CD4-positive, alpha-beta T cell treated with Interleukin-10 for 1 hour (primary cell): Measurements from ENCODE around the gene TIRAP.
A peak's percentile ranks its signal among the peaks of the same experiment; 100 is the strongest.

Source experiments
- DNase-seq: peaks from one replicate; pipeline ENCODE4 v3.0.0-alpha.2; 2020

TIRAP gene

DNA sequence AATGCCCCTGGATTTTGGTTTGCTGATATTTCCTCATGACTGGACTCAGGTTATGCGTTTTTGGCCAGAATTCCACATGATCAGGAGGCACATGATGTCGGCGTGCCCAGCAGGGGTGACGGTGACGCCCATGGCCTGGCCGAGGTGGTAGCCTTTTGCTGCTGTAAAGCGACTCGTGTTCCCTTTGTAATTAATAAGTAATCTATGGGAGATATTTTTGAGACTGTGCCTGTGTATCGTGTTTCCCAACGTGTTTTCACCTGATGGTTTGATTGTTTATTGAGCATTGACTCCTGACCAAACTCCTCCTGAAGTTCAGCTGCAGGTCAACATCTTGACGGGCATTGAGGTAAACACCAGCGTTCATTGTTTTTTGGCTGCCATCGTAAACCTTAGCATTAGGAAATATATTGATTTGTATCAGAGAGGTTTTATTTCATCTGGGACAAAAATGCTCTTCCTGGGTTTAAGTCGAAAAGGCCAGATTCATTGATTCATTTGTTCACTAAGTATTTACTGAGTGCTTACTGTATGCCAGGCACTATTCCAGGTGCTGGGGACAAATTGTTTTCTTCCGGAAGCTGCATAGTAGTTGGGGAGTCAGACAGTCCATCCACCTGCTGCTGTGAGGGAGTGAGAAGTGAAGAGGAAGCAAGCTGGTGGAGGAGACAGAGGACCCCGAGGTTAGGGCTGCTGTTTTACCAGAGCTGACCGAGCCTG is 44.5 kb downstream of the TIRAP start:
- DNase-seq = no peak

DNA sequence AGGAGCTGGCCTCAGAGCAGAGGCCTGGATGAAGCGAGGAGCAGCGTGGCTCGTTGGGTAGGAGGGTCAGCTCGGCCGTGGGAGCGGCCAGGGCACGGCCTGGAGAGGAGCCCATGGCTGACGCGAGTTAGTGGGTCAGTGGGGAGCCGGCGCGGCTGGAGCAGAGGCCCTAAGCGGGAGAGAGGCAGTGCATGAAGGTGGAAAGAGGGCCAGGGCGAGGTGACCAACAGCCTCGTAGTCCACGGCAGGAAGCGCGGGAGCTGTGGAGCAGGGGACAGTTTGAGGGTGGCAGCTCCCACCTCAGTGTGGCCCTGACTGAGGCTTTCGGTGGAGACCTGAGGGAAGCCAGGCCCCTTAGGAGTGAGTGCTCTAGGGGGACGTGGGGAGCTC is 45.1 kb downstream of the TIRAP start:
- no peak for DNase-seq

DNA sequence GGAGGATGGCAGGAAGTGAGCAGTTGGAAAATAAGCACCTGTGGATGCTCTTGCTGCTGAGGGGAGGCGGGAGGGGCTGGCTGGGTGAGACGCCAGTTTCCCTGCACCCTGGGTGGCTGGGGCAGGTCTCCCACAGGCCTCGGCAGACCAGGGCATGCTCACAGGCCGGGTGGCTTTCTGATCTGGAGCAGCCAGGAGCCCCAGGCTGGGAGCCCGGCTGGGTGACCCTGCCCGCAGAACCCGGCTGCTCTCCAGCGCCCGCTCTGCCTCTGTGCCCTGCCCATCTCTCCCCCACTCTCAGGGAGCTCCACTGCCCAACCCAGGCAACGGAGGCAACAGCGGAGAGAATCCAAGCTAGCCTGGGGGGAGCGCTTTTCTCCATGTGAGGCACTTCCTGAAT is 45.6 kb downstream of the TIRAP start:
- no peak for DNase-seq

DNA sequence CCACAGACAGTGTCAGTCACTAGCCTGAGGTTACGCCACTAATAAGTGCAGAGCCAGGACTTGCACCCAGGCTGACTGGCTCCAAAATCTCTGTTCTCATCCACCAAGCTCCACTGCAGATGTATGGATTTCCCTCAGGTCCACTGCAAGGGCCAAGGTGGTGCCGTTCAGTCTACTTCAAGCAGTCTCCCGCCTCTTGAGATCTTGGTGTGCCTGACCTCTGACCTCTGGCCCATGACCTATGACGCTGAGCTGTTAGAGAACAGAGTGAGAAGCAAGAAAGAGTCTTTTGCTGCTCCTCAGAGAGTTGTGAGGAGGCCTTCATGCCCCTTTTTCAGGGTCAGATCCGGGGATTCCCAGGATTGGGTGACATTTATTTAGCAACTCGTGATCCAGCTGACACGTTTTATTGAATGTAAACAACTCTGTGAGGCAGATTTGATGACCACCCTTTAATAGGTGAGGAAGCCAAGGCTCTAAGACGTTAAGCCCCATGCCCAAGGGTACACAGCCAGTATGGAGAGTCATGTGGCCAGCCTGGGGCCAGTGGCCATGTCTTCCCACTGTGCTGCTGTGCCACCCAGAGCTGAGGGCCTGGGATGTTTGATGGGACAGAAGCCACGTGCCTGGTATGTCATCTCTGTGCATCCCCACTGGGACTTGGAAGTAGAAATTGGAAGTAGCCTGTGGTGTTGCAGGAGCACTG is 46.2 kb downstream of the TIRAP start:
- DNase-seq = no peak

DNA sequence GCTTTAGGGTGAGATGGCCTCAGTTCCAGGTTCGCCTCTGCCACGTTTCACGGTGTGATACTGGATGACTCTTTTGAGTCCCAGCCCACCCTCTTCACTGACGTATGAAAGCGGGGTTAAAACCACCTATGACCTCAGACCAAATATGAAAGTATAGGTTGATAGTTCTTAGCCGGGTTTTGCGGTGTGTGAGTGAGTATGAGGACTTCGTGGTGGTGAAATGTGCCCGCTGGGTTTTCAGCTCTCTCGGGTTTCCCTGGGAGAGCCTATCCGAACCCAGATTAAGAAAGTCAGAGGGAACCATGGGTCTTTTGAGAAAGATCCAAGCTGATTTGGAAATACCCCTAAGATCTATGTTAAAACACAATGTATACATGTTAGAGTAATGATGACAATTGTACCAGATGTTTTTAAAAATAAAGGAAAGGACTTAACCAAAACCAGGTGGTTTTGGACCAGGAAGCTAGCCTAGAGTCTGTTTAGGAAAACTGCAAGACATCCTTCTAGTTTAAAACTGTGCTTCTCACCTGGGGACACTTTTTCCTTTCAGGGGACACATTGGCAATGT is 46.8 kb downstream of the TIRAP start:
- DNase-seq = peak; percentile 31

DNA sequence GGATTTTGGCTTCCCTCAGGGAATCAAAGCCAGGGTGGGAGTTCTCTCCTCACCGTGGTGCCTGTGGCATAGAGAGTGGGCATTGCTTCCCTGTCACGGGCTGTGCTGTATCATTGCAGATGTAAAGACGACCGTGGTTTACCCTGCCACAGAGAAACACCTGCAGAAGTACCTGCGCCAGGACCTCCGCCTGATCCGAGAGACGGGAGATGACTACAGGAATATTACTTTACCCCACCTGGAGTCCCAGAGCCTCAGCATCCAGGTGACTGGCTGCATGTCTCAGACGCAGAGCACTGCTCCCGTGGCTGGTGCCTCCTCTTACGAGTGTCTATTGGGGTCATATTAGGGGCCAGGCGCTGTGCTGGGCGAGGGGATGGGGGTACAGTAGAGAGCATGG is 48.4 kb downstream of the TIRAP start:
- DNase-seq = no peak

DNA sequence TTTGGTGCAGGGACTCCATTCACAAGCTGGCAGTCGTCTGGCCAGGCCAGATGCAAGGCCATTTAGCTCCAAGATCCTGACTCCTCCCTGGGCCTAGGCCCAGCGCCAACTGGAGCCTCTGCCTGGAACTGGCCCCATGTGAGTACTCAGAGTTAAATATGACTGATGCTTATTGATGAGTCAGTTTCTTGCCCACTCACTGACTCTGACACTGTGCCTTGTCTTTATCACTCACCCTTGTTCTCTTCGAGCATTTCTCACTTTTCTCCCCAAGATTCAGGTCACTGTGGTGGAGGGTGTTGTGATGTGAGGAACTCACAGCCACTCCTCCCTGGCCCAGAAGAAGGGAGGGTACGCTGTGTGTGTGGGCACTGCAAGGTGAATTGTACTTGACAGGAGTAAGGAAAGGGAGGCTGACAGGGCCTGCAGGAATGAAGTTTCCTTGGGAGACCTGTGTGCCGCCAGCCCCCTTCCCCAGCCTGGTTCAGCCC is 49.4 kb downstream of the TIRAP start:
- DNase-seq = peak; percentile 40

DNA sequence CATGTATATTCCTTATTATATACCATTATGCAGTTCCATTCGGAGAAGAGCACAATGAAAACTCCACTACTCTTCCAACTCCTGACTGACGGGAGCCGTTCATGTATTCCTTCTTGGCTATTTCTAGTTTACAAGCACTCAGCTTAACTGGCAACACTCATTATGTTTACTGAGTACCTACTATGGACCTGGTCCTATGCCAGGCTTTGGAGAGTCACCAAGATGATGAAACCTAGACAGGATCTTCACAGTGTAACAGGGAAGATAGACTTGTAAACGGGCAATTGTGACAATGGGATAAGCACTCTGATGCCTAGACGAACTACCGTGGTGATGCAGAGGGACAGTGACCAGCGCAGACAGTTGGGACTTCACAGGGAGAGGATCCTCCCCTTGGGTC is 50.2 kb downstream of the TIRAP start:
- no peak for DNase-seq

DNA sequence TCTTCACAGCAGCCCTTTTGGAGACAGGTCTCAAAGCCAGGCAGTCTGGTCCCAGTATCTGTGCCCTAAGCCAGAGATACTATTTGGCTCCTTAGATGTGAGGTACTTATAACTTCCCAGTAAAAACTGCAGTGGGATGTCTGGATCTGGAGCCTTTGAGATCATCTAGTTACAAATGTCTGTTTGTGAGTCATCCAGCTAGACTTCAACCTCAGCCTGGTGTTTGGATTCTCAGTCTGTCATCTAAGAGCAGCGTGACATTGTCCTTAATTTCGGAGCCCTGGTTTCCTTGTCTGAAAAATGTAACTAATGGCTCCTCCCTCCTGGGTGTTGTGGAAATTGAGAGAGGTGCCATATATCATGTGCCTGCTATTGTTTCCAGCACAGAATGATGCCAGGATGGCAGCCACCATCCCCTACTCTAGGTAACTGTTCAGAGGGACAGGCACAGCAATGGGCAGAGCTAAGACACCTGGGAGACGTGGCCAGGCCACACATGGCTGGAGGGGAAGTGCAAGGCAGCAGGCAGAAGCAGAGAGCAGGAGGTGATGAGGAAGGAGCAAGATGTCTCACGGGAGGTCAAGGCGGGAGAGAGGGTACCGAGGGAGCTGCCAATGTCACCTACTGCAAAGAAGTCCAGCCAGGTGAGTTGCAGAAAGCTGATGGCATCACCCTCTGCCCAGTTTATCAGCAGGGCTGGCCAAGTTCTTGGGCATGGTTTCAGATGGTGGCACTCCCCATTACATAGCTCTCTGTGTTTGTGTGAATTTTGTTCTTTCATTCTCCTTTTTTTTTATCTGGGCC is 52.0 kb downstream of the TIRAP start:
- no peak for DNase-seq

DNA sequence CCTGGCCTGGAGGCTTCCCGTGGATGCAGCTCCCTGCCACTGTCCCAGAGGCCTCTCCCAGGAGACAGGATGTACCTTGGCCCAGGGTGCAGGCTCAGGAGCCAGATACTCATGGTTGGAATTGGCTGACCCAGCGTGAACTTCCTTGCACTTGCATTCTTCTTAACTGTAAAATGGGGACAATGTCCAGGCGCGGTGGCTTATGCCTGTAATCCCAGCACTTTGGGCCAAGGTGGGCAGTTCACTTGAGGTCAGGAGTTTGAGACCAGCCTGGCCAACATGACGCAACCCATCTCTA is 52.5 kb downstream of the TIRAP start:
- DNase-seq = no peak

DNA sequence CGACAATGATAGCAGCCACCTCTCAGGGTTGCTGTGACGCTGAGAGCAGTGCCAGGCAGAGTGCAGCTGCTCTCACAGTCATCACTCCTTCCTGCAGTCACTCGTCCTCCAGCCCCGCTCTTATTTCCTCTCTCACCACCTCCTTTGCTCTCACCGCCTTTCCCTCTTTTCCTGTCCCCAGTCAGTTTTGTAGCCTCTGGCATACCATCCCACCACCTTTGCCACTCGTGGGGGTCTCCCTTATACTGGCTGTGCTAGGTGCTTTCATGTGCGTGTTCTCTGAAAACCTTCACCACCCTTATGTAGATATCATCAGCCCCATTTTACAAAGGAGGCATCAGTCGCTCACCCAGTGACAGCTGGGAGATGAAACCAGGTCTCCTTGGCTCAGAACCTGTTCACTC is 53.2 kb downstream of the TIRAP start:
- DNase-seq = no peak

DNA sequence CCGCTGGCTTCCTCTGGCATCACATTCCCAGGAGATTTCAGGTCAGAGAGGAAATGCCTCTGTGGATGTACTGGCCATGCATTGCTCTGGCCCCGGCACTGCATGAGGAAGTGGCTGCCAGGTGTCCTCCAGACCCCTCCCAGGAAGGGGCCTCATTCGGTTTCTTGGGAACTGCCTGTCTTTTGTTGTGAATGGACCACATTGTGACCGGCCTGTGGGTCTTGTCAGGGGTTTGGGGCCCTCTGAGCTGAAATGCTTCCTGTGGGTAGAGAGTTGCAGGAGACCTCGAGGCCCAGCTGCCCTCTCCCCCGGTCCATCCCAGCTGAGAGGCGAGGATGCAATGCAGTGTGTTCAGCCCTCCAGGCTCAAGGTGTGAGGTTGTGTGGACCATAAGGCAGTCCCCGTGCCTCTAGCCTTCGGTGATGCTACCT is 53.8 kb downstream of the TIRAP start:
- DNase-seq = no peak

DNA sequence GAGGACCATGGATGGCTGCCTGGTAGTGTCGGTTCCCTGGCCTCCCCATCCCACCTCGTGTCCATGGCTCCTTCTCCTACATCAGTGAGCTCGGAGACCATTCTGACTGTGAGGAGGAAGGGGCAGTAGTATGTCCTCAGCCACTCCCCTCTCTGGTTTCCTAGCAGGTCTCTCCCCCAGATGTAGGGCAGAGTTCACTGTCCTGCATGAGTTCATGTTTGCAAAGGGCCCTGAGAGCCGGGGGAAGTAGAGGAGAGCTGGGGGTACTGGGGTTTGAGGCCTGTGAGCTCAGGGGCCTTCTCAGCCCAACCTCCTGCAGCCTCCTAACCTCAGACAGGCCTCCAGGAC is 54.2 kb downstream of the TIRAP start:
- DNase-seq = no peak

DNA sequence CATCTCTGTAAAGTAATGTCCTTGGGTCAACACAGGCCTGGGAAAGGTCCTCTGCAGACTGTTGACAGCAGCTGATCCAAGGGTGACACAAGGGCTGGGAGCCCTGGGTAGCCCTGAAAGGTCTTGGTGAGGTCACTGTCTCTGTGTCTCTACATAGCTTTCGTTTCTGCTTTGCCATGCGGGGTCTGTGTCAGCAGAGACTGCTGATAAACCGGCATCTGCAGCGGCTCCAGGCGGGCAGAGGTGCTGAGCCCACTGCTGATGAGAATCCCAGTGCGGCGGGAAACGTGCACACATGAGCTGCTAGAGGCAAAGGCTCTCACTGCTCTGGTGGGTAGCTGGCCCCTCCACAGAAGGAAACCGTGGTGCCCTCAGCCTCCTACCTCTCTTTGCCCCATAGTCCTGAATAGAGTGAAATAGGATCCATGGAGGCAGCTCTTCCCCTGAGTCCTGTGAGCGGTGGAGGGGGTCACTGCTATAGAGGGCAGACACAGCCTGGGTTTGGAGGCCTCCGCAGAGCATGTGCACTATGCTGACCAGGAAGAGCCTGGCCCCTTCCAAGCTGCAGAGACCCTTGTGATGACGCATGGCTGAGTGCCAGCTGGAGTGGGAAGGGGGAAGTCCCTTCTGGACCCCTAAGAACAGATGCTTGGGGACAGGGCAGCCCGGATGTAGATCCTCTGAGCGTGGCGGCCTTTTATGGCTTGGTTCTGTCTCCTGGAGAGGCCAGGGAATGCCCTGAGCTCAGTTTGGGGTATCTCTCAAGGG is 54.8 kb downstream of the TIRAP start:
- DNase-seq = no peak

DNA sequence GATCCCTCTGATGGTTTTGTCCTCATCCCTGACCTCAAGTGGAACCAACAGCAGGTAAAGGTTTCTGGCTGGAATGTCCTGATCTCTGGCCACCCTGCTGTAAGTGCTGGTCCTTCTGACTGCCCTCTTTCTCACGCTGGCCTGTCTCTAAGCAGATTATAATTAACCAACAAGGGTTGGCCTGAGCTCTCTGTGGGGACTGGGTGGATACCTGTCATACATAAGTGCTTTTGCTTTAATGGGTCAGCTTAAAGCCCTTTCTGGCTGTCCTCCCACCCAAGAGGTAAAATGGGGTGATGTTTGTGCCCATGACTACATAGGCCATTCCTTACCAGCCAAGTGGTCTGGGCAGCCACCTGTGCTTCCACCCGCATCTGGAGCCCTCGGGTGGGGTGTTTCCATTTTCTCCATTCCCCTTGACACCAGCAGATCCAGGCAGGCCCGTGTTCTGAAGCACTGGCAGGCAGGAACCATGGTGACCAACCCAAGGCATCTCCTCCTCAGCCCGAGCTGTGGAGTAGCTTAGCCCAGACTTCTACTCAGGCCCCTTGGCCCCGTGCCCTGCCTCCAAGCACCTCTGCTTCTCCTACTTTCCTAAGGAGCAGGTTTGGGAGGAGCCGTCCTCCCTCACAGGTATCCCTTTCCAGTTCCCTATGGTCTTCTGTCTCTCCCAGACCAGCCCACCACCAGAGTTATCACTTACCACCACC is 55.6 kb downstream of the TIRAP start:
- no peak for DNase-seq

DNA sequence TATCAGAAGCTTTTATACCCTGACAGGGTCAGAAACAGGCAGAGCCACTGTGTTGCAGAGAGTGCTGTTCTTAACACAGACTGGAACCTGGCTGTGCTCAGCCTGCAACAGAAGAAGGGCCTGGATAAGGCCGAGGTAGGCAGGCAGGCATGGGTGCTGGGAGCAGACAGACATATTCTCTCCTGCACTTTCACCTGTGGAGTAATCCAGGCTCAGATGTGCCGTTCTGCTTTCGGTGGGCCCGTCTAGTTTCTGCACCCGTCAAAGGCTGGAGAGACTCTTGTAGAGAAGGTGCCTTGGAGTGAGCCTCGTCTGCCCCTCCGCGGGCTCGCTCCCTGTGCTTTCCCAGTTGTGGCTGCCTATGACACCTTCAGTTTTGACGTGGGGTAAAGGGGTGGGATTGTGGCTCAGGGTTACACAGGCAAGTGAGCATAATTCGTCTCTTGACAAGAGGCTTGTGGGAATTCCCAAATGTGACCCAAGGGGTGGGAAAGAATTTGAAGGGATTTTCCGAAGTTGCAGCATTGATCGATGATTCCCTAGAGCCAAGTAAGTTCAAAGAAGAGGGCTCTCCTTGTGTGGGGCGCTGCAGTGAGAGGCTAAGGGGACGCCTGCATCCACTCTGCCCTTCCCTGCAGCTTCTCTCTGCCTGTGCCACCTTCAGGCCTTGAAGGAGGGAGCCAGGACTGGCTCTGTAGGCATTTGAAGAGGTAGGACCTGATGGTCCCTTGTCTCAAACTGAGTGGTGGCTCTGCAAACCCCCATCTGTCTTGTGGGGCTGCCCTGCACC is 56.4 kb downstream of the TIRAP start:
- DNase-seq = no peak

DNA sequence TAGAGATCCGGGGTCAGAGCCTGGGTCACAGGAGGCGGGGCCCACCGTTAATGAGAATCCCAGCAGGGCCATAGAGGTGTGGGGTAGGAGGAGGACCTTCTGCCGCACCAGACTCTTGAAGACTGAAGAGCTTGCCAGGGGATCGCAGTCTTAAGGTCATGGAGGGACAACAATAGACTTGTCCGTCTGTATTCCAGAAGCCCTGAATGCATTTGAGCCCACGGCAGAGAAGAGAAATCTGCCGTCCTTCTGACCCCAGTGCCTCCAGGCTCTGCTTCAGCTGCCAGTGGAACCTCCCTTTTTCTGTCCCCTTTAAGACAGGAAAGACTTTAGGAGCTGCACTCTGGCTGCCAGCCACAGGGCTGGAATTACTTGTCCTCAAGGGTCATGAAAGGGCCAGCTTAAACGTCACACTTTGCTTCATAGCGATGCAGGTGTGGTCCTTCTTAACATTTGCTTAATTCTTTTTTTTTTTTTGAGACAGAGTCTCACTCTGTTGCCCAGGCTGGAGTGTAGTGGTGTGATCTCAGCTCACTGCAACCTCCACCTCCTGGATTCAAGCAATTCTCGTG is 57.1 kb downstream of the TIRAP start:
- DNase-seq = no peak

DNA sequence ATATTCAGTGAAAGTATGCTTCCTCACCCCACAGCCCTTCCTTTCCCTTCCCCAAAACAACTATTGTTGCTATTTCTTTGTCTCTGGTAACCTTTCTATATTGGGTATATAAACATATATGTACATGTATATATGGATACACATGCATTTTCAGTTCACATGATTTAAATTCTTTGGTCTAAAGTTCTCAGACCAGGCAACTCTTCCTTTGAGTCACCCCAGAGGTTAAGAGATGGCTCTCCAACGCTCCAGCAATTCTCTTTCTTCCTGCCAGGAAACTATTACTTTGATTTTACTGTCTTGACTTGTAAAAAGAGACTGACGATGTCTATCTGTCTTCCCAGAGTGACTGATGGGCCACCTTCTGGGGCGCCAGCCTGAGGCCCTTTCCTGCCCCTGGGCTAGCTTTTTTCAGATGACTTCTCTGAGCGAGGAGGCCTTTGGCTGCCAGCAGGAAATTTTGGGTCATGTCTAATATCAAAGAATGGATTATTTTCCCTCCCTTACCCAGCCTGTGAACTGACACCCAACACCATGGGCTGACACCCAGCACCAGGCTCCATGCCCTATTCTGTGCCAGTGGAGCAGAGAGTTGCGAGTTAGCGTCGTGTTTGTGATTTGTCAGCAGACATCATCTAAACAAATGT is 58.2 kb downstream of the TIRAP start:
- no peak for DNase-seq

DNA sequence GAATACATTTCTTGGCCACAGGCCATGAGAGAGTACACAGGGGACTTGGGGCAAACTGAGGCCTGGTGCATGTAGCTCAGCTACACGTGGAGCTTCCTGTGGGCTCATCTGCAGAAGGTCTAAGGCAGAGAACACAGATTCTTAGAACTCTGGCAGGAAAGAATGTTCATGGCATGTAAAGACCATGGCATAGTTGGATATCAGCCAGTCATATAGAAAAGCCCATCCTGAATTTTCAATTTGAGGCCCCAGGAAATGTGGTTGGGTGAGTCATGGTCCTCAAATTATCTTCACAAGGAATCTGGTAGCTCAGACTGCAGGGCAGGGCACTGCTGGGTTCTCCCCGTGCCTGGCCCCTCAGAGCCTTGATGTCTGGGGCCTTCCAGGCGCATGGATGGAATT is 58.9 kb downstream of the TIRAP start:
- DNase-seq = no peak

DNA sequence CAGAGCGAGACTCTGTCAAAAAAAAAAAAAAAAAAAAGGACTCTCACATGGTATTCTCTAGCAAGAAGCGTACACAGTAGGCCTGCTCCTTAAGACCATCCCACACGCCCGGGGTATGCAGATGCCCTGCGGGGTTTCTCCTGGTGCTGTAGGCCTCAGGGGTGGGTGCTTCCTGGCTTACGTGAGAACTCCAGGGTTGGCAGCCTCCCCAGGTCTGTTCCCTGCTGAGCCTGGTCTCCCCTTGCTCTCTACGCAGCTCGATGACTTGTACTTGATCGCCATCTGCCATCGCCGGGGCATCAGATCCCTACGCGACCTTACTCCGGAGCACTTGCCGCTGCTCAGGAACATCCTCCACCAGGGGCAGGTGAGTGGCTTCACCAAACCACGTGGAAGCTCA is 60.2 kb downstream of the TIRAP start:
- DNase-seq = no peak
